ENCODE data around the gene MND1.
A peak's percentile ranks its signal among the peaks of the same experiment; 100 is the strongest.
"Not testable (repeated sequence)": the region's sequence is repeated elsewhere in the genome, so short reads cannot be mapped to it uniquely, and the experiment has no call there.

Gene MND1

DNA sequence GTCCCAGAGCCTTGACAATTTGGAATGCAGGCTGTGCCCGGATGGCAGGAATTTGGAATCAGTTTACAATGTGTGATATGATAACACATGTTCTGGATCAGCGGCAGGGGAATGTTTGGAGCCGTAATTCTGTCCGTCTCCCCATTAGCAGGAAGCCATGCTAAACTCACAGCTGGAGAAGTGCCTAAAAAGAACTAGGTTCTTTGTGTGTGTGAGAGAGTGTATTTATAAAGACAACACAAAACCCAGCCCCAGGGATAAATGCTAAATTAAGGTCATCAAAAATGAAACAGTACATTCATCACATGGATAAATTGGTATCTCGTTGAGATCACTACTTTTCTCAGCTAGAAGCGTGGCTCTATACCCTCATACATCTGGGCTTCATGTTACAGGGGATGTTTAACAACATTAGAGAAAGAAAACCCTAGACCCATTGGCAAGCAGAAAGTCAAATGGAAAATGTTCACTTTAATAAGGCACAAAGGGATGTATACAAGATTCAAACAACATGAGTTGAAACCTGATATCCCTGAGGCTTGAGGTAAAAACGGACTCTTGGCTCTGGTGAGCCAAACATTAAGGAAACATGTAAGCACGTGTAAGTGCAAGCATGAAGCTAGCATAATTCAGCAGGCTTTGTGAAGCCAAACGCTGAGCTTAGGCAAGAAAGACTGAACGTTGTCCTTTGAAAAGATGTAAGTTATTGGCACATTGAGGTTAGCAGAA lies 103.7 kb downstream of the MND1 start:
- no peak for DNase-seq

- no peak for DNase-seq
These were observed 104.8 kb downstream of the MND1 start for GRCh38 chr4:153449338-153449737.

- DNase-seq = no peak
These were observed 106.0 kb downstream of the MND1 start for GRCh38 chr4:153450544-153450917.

- not testable (repeated sequence) for DNase-seq
These were observed 106.7 kb downstream of the MND1 start for GRCh38 chr4:153451145-153451544.

DNA sequence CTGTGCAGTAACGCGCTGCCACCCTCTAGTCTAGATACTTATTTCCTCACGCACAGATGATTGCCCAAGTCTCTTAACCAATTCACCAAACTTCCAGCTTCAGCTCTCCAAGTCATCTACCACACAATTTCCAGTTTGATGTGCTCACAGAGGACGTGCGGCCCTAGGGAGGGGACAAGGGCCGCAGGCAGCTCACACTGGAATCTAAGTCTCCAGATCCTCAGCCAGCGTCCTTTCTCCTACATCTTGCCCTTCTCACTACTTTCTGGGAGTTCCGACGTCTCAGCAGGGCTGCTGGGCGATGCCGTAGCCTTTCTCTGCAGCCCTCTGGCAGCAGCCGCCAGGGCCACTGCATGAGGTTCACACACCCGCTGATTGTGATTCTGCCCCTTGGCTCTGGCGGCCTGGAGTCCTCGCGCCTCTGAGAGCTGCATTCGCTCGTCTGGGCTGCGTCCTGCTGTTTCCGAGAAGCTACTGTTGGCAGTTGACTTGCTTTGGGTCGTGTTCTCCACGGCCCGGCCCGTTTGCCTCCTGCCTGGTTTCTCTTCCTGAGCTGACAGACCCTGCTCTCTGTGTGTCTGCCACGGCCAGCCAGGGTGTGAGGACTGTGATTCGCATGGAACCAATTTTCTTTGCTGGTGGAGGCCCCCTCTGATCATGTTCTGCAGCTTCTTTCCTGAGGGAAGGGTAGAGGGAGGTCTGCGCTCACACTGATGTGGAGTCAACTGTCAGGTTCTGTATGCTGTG lies 107.6 kb downstream of the MND1 start:
- DNase-seq = no peak

GRCh38 chr4:153452658-153453378 lies 108.3 kb downstream of the MND1 start:
- DNase-seq = no peak

DNA sequence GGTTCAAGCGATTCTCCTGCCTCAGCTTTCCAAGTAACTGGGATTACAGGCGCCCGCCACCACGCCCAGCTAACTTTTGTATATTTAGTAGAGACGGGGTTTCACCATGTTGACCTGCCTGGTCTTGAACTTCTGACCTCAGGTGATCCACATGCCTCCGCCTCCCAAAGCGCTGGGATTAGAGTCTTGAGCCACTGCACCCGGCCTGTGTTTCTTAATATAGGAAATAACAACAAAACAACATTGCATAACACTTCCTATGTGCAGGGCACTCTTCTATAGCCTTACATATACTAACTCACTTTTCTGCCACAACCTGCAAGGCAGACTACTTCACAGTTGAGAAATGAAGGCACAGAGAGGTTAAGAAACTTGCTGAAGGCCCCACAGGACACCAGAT lies 108.9 kb downstream of the MND1 start:
- no peak for DNase-seq

GRCh38 chr4:153458969-153459368 lies 114.5 kb downstream of the MND1 start:
- no peak for DNase-seq

GRCh38 chr4:153461549-153461948 lies 117.1 kb downstream of the MND1 start:
- not testable (repeated sequence) for DNase-seq

DNA sequence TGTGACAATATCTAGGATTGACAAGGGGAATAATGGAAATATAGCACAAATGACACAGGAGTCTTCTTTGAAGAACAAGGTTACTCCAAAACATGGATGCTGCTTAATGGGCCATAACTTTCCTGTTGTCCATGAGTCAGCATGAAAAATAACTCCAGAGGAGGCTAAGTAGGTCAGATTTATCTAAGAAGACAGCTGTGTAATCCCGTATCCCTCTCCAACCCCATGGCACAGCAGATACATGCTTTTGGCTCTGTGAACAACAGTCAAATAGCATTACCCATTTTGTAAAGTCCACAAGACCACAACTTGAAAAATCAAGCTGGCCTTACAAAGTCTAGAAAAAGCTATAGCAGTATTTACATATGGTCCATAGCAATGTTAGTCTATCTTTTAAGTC lies 119.6 kb downstream of the MND1 start:
- DNase-seq = peak; percentile 78
